ENCODE data around the gene DDIT4. TPM values are rescaled to one million over a fixed set of nuclear protein-coding genes. Genes with fewer than 3 reads are reported as not detected.
A peak's percentile ranks its signal among the peaks of the same experiment; 100 is the strongest.

DDIT4 gene
- total and polyA plus RNA-seq, 9 of the 15 experiments (the other 6 are each of a cell fraction or from before 2014, with no cell fraction given), result 8.2 to 675 (median 159) TPM

- TF ChIP-seq POLR2G (IDR thresholded peaks at IDR 0.05; ENCODE audit: low read depth, low read length) (0 out of 2 replicates have a peak, but pooled peaks have one; percentile 30), ZNF766 (CRISPR knock-in tag; conservative IDR thresholded peaks at IDR 0.05) (peak; percentile 81), MIER1 (IDR thresholded peaks at IDR 0.05; ENCODE audit: low read depth) (no peak), RFX5 (IDR thresholded peaks at IDR 0.05; ENCODE audit: low read depth, low read length) (no peak), CTCF (IDR thresholded peaks at IDR 0.05 in 2 of 3, conservative IDR thresholded peaks at IDR 0.05 in 1 of 3; ENCODE audit: insufficient read depth in 2 of 3, low read depth in 1 of 3, low read length in 3 of 3) (no peak), ZNF311 (CRISPR knock-in tag; IDR thresholded peaks at IDR 0.05) (0 out of 2 replicates have a peak, but pooled peaks have one; percentile 8), ZNF124 (CRISPR knock-in tag; IDR thresholded peaks at IDR 0.05) (no peak), ZC3H4 (CRISPR knock-in tag; IDR thresholded peaks at IDR 0.05; ENCODE audit: borderline replicate concordance) (peak; percentile 92; the same call in 1 of the 2 replicates), NFIC (IDR thresholded peaks at IDR 0.05) (0 out of 2 replicates have a peak, but pooled peaks have one; percentile 25), ZBTB26 (CRISPR knock-in tag; IDR thresholded peaks at IDR 0.05) (0 out of 2 replicates have a peak, but pooled peaks have one; percentile 3), CREB3 (tag; conservative IDR thresholded peaks at IDR 0.05; ENCODE audit: low read depth) (peak; percentile 80; the same call in 1 of the 2 replicates), RBBP5 (IDR thresholded peaks at IDR 0.05; ENCODE audit: borderline replicate concordance, insufficient read depth, low read length, poor library complexity, severe bottlenecking) (peak; percentile 12), DDX20 (tag; IDR thresholded peaks at IDR 0.05; ENCODE audit: low read depth) (peak; percentile 9; the same call in 1 of the 2 replicates), ZFP36 (IDR thresholded peaks at IDR 0.05; ENCODE audit: low read depth, low read length, partially characterized antibody) (peak; percentile 65)
- TF ChIP-seq, protein P1, sequence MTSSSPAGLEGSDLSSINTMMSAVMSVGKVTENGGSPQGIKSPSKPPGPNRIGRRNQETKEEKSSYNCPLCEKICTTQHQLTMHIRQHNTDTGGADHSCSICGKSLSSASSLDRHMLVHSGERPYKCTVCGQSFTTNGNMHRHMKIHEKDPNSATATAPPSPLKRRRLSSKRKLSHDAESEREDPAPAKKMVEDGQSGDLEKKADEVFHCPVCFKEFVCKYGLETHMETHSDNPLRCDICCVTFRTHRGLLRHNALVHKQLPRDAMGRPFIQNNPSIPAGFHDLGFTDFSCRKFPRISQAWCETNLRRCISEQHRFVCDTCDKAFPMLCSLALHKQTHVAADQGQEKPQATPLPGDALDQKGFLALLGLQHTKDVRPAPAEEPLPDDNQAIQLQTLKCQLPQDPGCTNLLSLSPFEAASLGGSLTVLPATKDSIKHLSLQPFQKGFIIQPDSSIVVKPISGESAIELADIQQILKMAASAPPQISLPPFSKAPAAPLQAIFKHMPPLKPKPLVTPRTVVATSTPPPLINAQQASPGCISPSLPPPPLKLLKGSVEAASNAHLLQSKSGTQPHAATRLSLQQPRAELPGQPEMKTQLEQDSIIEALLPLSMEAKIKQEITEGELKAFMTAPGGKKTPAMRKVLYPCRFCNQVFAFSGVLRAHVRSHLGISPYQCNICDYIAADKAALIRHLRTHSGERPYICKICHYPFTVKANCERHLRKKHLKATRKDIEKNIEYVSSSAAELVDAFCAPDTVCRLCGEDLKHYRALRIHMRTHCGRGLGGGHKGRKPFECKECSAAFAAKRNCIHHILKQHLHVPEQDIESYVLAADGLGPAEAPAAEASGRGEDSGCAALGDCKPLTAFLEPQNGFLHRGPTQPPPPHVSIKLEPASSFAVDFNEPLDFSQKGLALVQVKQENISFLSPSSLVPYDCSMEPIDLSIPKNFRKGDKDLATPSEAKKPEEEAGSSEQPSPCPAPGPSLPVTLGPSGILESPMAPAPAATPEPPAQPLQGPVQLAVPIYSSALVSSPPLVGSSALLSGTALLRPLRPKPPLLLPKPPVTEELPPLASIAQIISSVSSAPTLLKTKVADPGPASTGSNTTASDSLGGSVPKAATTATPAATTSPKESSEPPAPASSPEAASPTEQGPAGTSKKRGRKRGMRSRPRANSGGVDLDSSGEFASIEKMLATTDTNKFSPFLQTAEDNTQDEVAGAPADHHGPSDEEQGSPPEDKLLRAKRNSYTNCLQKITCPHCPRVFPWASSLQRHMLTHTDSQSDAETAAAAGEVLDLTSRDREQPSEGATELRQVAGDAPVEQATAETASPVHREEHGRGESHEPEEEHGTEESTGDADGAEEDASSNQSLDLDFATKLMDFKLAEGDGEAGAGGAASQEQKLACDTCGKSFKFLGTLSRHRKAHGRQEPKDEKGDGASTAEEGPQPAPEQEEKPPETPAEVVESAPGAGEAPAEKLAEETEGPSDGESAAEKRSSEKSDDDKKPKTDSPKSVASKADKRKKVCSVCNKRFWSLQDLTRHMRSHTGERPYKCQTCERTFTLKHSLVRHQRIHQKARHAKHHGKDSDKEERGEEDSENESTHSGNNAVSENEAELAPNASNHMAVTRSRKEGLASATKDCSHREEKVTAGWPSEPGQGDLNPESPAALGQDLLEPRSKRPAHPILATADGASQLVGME (CRISPR knock-in tag; IDR thresholded peaks at IDR 0.05), result 0 out of 2 replicates have a peak, but pooled peaks have one; percentile 6
These were observed 25.1 kb downstream of the DDIT4 start (continued) for GRCh38 chr10:72298592-72299519.
